Neural progenitor cell (in vitro differentiated cells): ENCODE data around the gene ZNF184. TPM values are rescaled to one million over a fixed set of nuclear protein-coding genes. Genes with fewer than 3 reads are reported as not detected.
A peak's percentile ranks its signal among the peaks of the same experiment; 100 is the strongest.

Experiments used
- DNase-seq: peaks from one replicate; pipeline ENCODE4 v3.0.0-alpha.2; 2016; ENCODE audit warnings: low spot score
- H2AFZ ChIP-seq: fragments of 200-600 bp; sonication (generic); replicated peaks from 2 replicates; pipeline ENCODE4 v1.6.1; 2016; ENCODE audit warnings: antibody characterized with exemption
- H3F3A ChIP-seq: fragments of 200-600 bp; sonication (generic); 2 replicates; pipeline ENCODE4 v1.6.1; 2016; ENCODE audit warnings: antibody characterized with exemption, low read depth
- H3K27ac ChIP-seq: fragments of 200-600 bp; sonication (generic); 2 replicates; pipeline ENCODE4 v1.5.1; 2016; ENCODE audit warnings: mild to moderate bottlenecking
- H3K27me3 ChIP-seq: fragments of 200-600 bp; sonication (generic); 2 replicates; pipeline ENCODE4 v1.6.1; 2016; ENCODE audit warnings: mild to moderate bottlenecking, moderate library complexity
- H3K36me3 ChIP-seq: fragments of 200-600 bp; sonication (generic); 2 replicates; pipeline ENCODE4 v1.5.1; 2016
- H3K4me1 ChIP-seq: fragments of 200-600 bp; sonication (generic); 2 replicates; pipeline ENCODE4 v1.6.1; 2016; ENCODE audit warnings: mixed run types
- H3K4me2 ChIP-seq: fragments of 200-600 bp; sonication (generic); 2 replicates; pipeline ENCODE4 v1.6.1; 2016
- H3K4me3 ChIP-seq: fragments of 200-600 bp; sonication (generic); 2 replicates; pipeline ENCODE4 v1.5.1; 2016
- H3K79me2 ChIP-seq: fragments of 200-600 bp; sonication (generic); 2 replicates; pipeline ENCODE4 v1.6.1; 2016; ENCODE audit warnings: low read depth
- H3K9ac ChIP-seq: fragments of 200-600 bp; sonication (generic); 2 replicates; pipeline ENCODE4 v1.6.1; 2016
- H3K9me3 ChIP-seq: fragments of 200-600 bp; sonication (generic); 2 replicates; pipeline ENCODE4 v1.5.1; 2016; ENCODE audit warnings: low read depth
- H4K20me1 ChIP-seq: fragments of 200-600 bp; sonication (generic); 2 replicates; pipeline ENCODE4 v1.6.1; 2016; ENCODE audit warnings: low read depth
- H3K27ac Mint-ChIP-seq: 3 replicates; pipeline ENCODE4 v1.8.0; 2021; ENCODE audit warnings: mixed read lengths
- H3K27me3 Mint-ChIP-seq: 2 replicates; pipeline ENCODE4 v1.8.0; 2022; ENCODE audit warnings: low read depth, mild to moderate bottlenecking, inconsistent platforms, moderate library complexity, mixed read lengths; ENCODE audit not compliant: insufficient read depth
- H3K36me3 Mint-ChIP-seq: 3 replicates; pipeline ENCODE4 v1.8.0; 2021; ENCODE audit warnings: mixed read lengths
- H3K4me1 Mint-ChIP-seq: 3 replicates; pipeline ENCODE4 v1.8.0; 2021; ENCODE audit warnings: mixed read lengths
- H3K4me3 Mint-ChIP-seq: 3 replicates; pipeline ENCODE4 v1.8.0; 2021; ENCODE audit warnings: mild to moderate bottlenecking, moderate library complexity, mixed read lengths
- H3K9me3 Mint-ChIP-seq: 3 replicates; pipeline ENCODE4 v1.8.0; 2020; ENCODE audit warnings: mixed read lengths
- EZH2 ChIP-seq: fragments of 200-600 bp; sonication (generic); IDR thresholded peaks from 2 replicates; pipeline ENCODE4 v1.6.1; 2017; ENCODE audit warnings: antibody characterized with exemption, mild to moderate bottlenecking, moderate library complexity
- EZH2phosphoT487 ChIP-seq: fragments of 200-600 bp; sonication (generic); IDR thresholded peaks from 2 replicates; pipeline ENCODE4 v1.6.1; 2017; ENCODE audit warnings: antibody characterized with exemption
- small RNA-seq: library from RNA; depleted of rRNA; stranded (forward); fragments of <200 nt; gene quantifications from one replicate; pipeline ENCODE3, GENCODE V24; 2015
- total RNA-seq: library from RNA; depleted of rRNA; stranded (reverse); fragments of >200 nt; gene quantifications from 2 replicates; pipeline ENCODE4 v1.2.3, GENCODE V29; 2015; ENCODE audit warnings: low replicate concordance
- TF ChIP-seq, protein P1 (sequence below): fragments of 200-600 bp; sonication (generic); IDR thresholded peaks from 2 replicates; pipeline ENCODE4 v1.5.1; 2017; ENCODE audit warnings: antibody characterized with exemption, mild to moderate bottlenecking

The ZNF184 gene
- total RNA-seq, 1 donor from 2014 or later = 21.8 TPM

DNA sequence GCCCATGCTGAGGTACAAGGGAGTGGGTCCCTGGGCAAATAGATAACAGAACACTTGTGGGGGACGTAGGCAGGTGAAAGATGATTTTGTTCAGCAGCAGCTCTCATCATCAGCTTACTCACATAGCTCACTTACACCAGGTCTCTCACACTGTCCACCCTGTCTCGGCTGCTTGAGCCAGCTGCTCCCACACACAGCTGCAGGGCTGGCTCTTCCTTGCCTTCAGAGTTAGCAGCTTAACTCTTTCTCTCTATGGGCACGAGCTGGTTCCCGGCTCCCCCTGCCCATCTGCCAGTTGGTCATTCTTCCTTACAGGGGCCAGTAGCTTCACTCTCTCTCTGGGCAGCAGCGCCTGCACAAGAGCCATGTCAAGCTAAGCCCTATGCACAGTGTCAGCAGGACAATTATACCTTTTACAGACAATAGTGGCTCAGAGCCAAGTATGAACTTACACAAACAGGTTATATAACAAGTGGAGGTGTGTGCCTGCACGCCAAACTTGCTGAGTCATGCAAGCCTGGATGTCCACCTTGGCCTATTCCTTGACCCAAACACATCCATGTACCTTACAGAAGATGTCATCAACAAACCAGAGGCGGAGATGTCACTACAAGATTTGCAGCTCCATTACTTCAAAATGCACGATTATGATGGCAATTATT is 65.6 kb downstream of the ZNF184 start:
- Histone ChIP-seq H4K20me1 (no peaks in the 10 kb centered on the region), H3K27ac (no peak overlapping the region), H3K79me2 (no peaks in the 10 kb centered on the region), H3K4me1 (no peaks in the 10 kb centered on the region), H3K9me3 (no peaks in the 10 kb centered on the region), H3K4me3 (no peak overlapping the region), H3K4me2 (no peak overlapping the region), H3K27me3 (no peaks in the 10 kb centered on the region), H3K9ac (no peak overlapping the region), H3F3A (no peaks in the 10 kb centered on the region), H2AFZ (no peak overlapping the region), H3K36me3 (no peaks in the 10 kb centered on the region)
- Mint-ChIP-seq H3K27ac (peak overlapping the region; percentile 5), H3K36me3 (peaks cover 12% of the 10 kb centered on the region), H3K4me3 (no peak overlapping the region), H3K9me3 (peaks cover 26% of the 10 kb centered on the region), H3K27me3 (peaks cover 3% of the 10 kb centered on the region), H3K4me1 (no peaks in the 10 kb centered on the region)
- DNase-seq = no peak
- TF ChIP-seq EZH2phosphoT487 (no peak), EZH2 (no peak)
- TF ChIP-seq, protein P1, sequence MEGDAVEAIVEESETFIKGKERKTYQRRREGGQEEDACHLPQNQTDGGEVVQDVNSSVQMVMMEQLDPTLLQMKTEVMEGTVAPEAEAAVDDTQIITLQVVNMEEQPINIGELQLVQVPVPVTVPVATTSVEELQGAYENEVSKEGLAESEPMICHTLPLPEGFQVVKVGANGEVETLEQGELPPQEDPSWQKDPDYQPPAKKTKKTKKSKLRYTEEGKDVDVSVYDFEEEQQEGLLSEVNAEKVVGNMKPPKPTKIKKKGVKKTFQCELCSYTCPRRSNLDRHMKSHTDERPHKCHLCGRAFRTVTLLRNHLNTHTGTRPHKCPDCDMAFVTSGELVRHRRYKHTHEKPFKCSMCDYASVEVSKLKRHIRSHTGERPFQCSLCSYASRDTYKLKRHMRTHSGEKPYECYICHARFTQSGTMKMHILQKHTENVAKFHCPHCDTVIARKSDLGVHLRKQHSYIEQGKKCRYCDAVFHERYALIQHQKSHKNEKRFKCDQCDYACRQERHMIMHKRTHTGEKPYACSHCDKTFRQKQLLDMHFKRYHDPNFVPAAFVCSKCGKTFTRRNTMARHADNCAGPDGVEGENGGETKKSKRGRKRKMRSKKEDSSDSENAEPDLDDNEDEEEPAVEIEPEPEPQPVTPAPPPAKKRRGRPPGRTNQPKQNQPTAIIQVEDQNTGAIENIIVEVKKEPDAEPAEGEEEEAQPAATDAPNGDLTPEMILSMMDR = no peak

DNA sequence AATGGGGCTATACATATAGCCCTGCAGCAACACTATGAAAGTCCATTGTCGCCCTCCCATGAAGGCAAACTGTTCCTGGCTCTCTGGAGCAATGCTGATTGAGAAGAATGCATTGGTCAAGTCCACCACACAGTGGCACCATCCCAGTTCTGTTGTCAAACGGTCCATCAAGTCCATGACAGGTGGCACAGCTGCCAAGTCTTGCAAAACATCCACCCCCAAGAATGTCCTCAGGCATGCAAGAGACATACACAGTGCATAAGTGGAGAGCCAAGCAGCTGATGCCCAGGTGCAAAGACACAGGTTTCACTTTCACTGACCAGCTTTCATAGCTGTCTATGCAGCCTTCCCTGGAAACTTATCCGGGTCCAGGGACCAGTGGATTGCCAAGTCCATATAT is 66.8 kb downstream of the ZNF184 start:
- H3K27me3 ChIP-seq = no peaks in the 10 kb centered on the region
- no peak overlapping the region for H3K4me3 ChIP-seq
- no peak overlapping the region for H3K4me2 ChIP-seq
- H3K27ac ChIP-seq = no peak overlapping the region
- no peak overlapping the region for H2AFZ ChIP-seq
- no peaks in the 10 kb centered on the region for H3K4me1 Mint-ChIP-seq
- H3K9ac ChIP-seq = no peak overlapping the region
- TF ChIP-seq, protein P1 = no peak
- TF ChIP-seq EZH2phosphoT487 = no peak
- no peak for TF ChIP-seq EZH2
- H3K36me3 ChIP-seq = peaks cover 6% of the 10 kb centered on the region
- H4K20me1 ChIP-seq = no peaks in the 10 kb centered on the region
- no peaks in the 10 kb centered on the region for H3K79me2 ChIP-seq
- H3K9me3 ChIP-seq = peaks cover 6% of the 10 kb centered on the region
- peaks cover 35% of the 10 kb centered on the region for H3K9me3 Mint-ChIP-seq
- H3K4me1 ChIP-seq = no peaks in the 10 kb centered on the region
- DNase-seq = no peak
- no peaks in the 10 kb centered on the region for H3F3A ChIP-seq
- no peak overlapping the region for H3K4me3 Mint-ChIP-seq
- peaks cover 21% of the 10 kb centered on the region for H3K36me3 Mint-ChIP-seq
- no peak overlapping the region for H3K27ac Mint-ChIP-seq
- H3K27me3 Mint-ChIP-seq = peaks cover 3% of the 10 kb centered on the region

DNA sequence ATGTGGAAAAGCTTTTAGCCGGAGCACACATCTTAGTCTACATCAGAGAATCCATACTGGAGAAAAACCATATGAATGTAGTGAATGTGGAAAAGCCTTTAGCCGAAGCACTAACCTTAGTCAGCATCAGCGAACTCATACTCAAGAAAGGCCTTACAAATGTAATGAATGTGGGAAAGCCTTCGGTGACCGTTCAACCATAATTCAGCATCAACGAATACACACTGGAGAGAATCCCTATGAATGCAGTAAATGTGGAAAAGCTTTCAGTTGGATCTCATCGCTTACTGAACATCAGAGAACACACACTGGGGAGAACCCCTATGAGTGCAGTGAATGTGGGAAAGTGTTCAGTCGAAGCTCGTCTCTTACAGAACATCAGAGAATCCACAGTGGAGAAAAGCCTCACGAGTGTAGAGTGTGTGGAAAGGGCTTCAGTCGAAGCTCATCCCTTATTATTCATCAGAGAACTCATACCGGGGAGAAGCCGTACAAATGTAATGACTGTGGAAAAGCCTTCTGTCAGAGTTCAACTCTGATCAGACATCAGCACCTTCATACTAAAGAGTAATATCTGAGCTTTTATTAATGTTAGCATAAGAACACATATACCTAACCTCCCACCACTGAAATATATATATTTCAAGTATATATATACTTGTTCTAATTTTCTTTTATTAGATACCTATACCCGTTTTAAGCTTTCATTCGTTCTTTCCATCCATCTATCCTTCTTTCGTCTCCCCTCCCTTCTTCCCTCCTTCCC is 71.8 kb downstream of the ZNF184 start:
- peaks cover 4% of the 10 kb centered on the region for H3K27me3 Mint-ChIP-seq
- no peaks in the 10 kb centered on the region for H3K4me1 Mint-ChIP-seq
- no peaks in the 10 kb centered on the region for H3F3A ChIP-seq
- peaks cover 23% of the 10 kb centered on the region for H3K36me3 ChIP-seq
- peaks cover 21% of the 10 kb centered on the region for H3K9me3 ChIP-seq
- H3K4me3 Mint-ChIP-seq = no peak overlapping the region
- H3K27me3 ChIP-seq = no peaks in the 10 kb centered on the region
- H3K27ac ChIP-seq = no peak overlapping the region
- no peak overlapping the region for H3K4me2 ChIP-seq
- H2AFZ ChIP-seq = no peak overlapping the region
- peaks cover 69% of the 10 kb centered on the region for H3K9me3 Mint-ChIP-seq
- H3K27ac Mint-ChIP-seq = no peak overlapping the region
- no peaks in the 10 kb centered on the region for H3K4me1 ChIP-seq
- no peak for DNase-seq
- H3K9ac ChIP-seq = no peak overlapping the region
- no peaks in the 10 kb centered on the region for H3K79me2 ChIP-seq
- H3K4me3 ChIP-seq = no peak overlapping the region
- H3K36me3 Mint-ChIP-seq = peaks cover 56% of the 10 kb centered on the region
- TF ChIP-seq EZH2phosphoT487 (no peak), EZH2 (no peak)
- TF ChIP-seq, protein P1 = no peak
- H4K20me1 ChIP-seq = no peaks in the 10 kb centered on the region

Small RNA genes lying within 50 kb of the gene (small RNA-seq; reads per million reads assigned to genes)
- not detected for gene AL021918.1
- gene AL021918.2 = not detected
- not detected for gene MCFD2P1

Other genes starting within 250 kb of the ZNF184 start
- gene PRSS16, start 225.4 kb downstream of the ZNF184 start, total RNA-seq = 4.3 and 7.2 TPM in 2 replicates
- gene POM121L2, start 160.8 kb downstream of the ZNF184 start, total RNA-seq = not detected in 2 replicates
- 9.6 and 16.5 TPM in 2 replicates for gene ZNF391, start 84.3 kb downstream of the ZNF184 start, total RNA-seq